Mucosa of descending colon (tissue), 3 donors: ENCODE data around the gene GRHPR. TPM values are rescaled to one million over a fixed set of nuclear protein-coding genes. Genes with fewer than 3 reads are reported as not detected.
A peak's percentile ranks its signal among the peaks of the same experiment; 100 is the strongest.

ENCODE experiments used
- ATAC-seq: fragments of 200-7000 bp; cut with Tn5 transposase; one replicate; pipeline ENCODE4 v1.9.1; 2020; ENCODE audit warnings: mild to moderate bottlenecking, moderate library complexity
- DNase-seq, 3 donors: peaks; one replicate each; pipeline ENCODE4 v3.0.0-alpha.2; 2020
- H3K36me3 ChIP-seq: fragments of 200-600 bp; one replicate; pipeline ENCODE4 v1.8.0; 2021; ENCODE audit warnings: low read depth, mild to moderate bottlenecking
- H3K4me1 ChIP-seq: fragments of 200-600 bp; one replicate; pipeline ENCODE4 v1.8.0; 2021; ENCODE audit warnings: low read depth, mild to moderate bottlenecking
- H3K4me3 ChIP-seq: fragments of 200-600 bp; one replicate; pipeline ENCODE4 v1.8.0; 2021; ENCODE audit warnings: mild to moderate bottlenecking
- H3K9me3 ChIP-seq: fragments of 200-600 bp; one replicate; pipeline ENCODE4 v1.8.0; 2021; ENCODE audit warnings: mild to moderate bottlenecking
- CTCF ChIP-seq: fragments of 200-600 bp; IDR thresholded peaks from one replicate; pipeline ENCODE4 v1.8.0; 2022; ENCODE audit warnings: antibody characterized with exemption, mild to moderate bottlenecking
- intact Hi-C, 2 donors: fragments of 100-400 bp; cut with DNase I in 1 of 2; cut with micrococcal nuclease in 1 of 2; formaldehyde crosslinking; loops; one replicate each; pipeline versions ENCODE4 v1.11.0 to v1.11.1; 2022; cut with DNase I, micrococcal nuclease
- total RNA-seq, 3 donors: library from RNA; stranded (reverse); fragmentation: NEBNext Ultra II Directional in 2 of 3; extraction: Animal tissue kit (Norgen Biotek cat#: 25700) in 2 of 3; gene quantifications; one replicate each; pipeline versions ENCODE4 v1.2.1 to v1.2.4, GENCODE V29; 2021 to 2023
- donor health status: DM: no; HTN: no; CAD: no; lungs with moderate emphysema.
- donor health status: DM: no; HTN: no; CAD: no.
- donor health status: DM: no; HTN: yes; CAD: no.

Gene GRHPR
- total RNA-seq, 3 donors from 2014 or later: 63.0 to 81.3 (median 79.5) TPM

- DNase-seq: no peak
- no peaks in the 10 kb centered on the region for H3K36me3 ChIP-seq
- intact Hi-C loops: no loop called here
- no peak overlapping the region for H3K4me3 ChIP-seq
- H3K4me1 ChIP-seq: peaks cover 2% of the 10 kb centered on the region
- no peak for TF ChIP-seq CTCF
- no peak for ATAC-seq
- no peaks in the 10 kb centered on the region for H3K9me3 ChIP-seq
Measured at GRCh38 chr9:37480759-37481158, 58.3 kb downstream of the GRHPR start.

GRCh38 chr9:37485389-37486255 is 63.1 kb downstream of the GRHPR start, which contains the start of gene POLR1E:
Gene POLR1E, plus strand, starts transcription at chr9:37485948. Its CDS starts 100 bp downstream, at chr9:37486048.
- peak; percentile 98 for DNase-seq
- intact Hi-C loops: no loop called here
- no peaks in the 10 kb centered on the region for H3K9me3 ChIP-seq
- peak within 1 kb of the TSS; percentile 43 for H3K4me3 ChIP-seq
- peaks cover 20% of the 10 kb centered on the region for H3K4me1 ChIP-seq
- H3K36me3 ChIP-seq: no peaks in the 10 kb centered on the region
- no peak for TF ChIP-seq CTCF
- ATAC-seq: peak; percentile 99

GRCh38 chr9:37486256-37486615 is 63.7 kb downstream of the GRHPR start:
- no peak for TF ChIP-seq CTCF
- peaks cover 20% of the 10 kb centered on the region for H3K4me1 ChIP-seq
- H3K9me3 ChIP-seq: no peaks in the 10 kb centered on the region
- ATAC-seq: no peak
- intact Hi-C loops: no loop called here
- H3K36me3 ChIP-seq: no peaks in the 10 kb centered on the region
- DNase-seq: no peak
- peak overlapping the region; percentile 43 for H3K4me3 ChIP-seq

Other genes with a start within 250 kb of the GRHPR start
- 10 to 100 TPM in 1 of 3 donors, 1 to 10 TPM in 2; 7.8 to 11.9 (median 9.5) TPM for gene ZBTB5, start 42.8 kb downstream of the GRHPR start, total RNA-seq
- 10 to 100 TPM; 10.5 to 21.2 (median 11.2) TPM for gene POLR1E, start 63.3 kb downstream of the GRHPR start, total RNA-seq
- 10 to 100 TPM in 1 of 3 donors, 1 to 10 TPM in 2; 3.4 to 15.9 (median 4.6) TPM for gene FBXO10, start 153.7 kb downstream of the GRHPR start, total RNA-seq
- 10 to 100 TPM; 45.6 to 72.9 (median 68.1) TPM for gene TOMM5, start 169.9 kb downstream of the GRHPR start, total RNA-seq
- gene FRMPD1, start 228.3 kb downstream of the GRHPR start, total RNA-seq: 1 to 10 TPM in 1 of 3 donors, under 1 TPM in 1, not detected in 1; 0.09 to 1.1 TPM